Measurements from ENCODE around the gene LIAS.
"Not testable (repeated sequence)": the region's sequence is repeated elsewhere in the genome, so short reads cannot be mapped to it uniquely, and the experiment has no call there.

The LIAS gene

GRCh38 chr4:39502019-39502663, 43.3 kb downstream of the LIAS start:
- H4K8ac ChIP-seq (ENCODE audit: low read depth, low read length): no peak overlapping the region
- H2BK5ac ChIP-seq (ENCODE audit: low read length): no peak overlapping the region
- no peak overlapping the region for H2BK120ac ChIP-seq (ENCODE audit: low read depth, low read length)
- no peak overlapping the region for H4K91ac ChIP-seq (ENCODE audit: low read depth, low read length, poor library complexity)
- H3K9me3 ChIP-seq (replicated peaks in 1 of 2; ENCODE audit: control insufficient read depth in 2 of 2, insufficient read depth in 1 of 2, low read depth in 1 of 2, low read length in 2 of 2): no peaks in the 10 kb centered on the region
- DNase-seq (ENCODE audit: low spot score): no peak
- no peak overlapping the region for H3K23ac ChIP-seq (ENCODE audit: low read depth, low read length, poor library complexity)
- no peak overlapping the region for H3K27ac ChIP-seq (replicated peaks; ENCODE audit: low read length)
- no peaks in the 10 kb centered on the region for H3K27me3 ChIP-seq (ENCODE audit: control insufficient read depth in 3 of 3, insufficient read depth in 3 of 3, low read depth in 1 of 3, low read length in 3 of 3)
- no peak overlapping the region for H3K14ac ChIP-seq (ENCODE audit: low read length)
- no peak overlapping the region for H3K4me3 ChIP-seq (ENCODE audit: low read length in 2 of 2)
- H2BK15ac ChIP-seq (ENCODE audit: low read length): no peak overlapping the region
- no peak overlapping the region for H2AFZ ChIP-seq (ENCODE audit: low read length)
- H3K4me1 ChIP-seq (ENCODE audit: control insufficient read depth in 2 of 2, insufficient read depth in 1 of 2, low read depth in 1 of 2, low read length in 2 of 2): no peaks in the 10 kb centered on the region
- no peak overlapping the region for H2BK12ac ChIP-seq (ENCODE audit: low read length)
- H3K79me1 ChIP-seq (ENCODE audit: low read depth, low read length): no peaks in the 10 kb centered on the region
- no peak overlapping the region for H3K4me2 ChIP-seq (ENCODE audit: insufficient read depth, low read length, poor library complexity, severe bottlenecking)
- H2AK5ac ChIP-seq (ENCODE audit: low read depth, low read length): no peak overlapping the region
- H3K36me3 ChIP-seq (replicated peaks in 1 of 2; ENCODE audit: control insufficient read depth in 2 of 2, insufficient read depth in 2 of 2, low read length in 2 of 2): peaks cover 22 to 88% of the 10 kb centered on the region in 2 donors
- H3K9ac ChIP-seq (ENCODE audit: low read depth, low read length, poor library complexity): no peak overlapping the region
- H3K4ac ChIP-seq (ENCODE audit: low read length): no peak overlapping the region
- no peak overlapping the region for H3K18ac ChIP-seq (ENCODE audit: low read length)

DNA sequence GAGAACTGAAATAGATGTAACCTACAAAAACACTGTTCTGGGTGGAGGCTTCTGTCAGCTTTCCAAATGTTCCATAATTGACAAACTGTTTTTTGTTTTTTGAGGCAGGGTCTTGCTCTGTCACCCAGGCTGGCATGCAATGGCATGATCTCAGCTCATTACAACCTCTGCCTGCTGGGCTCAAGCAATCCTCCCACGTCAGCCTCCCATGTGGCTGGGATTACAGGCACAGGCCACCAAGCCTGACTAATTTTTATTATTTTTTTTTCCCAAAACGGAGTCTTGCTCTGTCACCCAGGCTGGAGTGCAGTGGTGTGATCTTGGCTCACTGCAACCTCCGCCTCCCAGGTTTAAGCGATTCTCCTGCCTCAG, 43.8 kb downstream of the LIAS start:
- H2BK5ac ChIP-seq (ENCODE audit: low read length); H2AK5ac ChIP-seq (ENCODE audit: low read depth, low read length); H4K91ac ChIP-seq (ENCODE audit: low read depth, low read length, poor library complexity); DNase-seq (ENCODE audit: low spot score); H3K27ac ChIP-seq (replicated peaks; ENCODE audit: low read length); H3K9me3 ChIP-seq (replicated peaks in 1 of 2; ENCODE audit: control insufficient read depth in 2 of 2, insufficient read depth in 1 of 2, low read depth in 1 of 2, low read length in 2 of 2); H3K18ac ChIP-seq (ENCODE audit: low read length); H4K8ac ChIP-seq (ENCODE audit: low read depth, low read length); H3K4me1 ChIP-seq (ENCODE audit: control insufficient read depth in 2 of 2, insufficient read depth in 1 of 2, low read depth in 1 of 2, low read length in 2 of 2); H3K14ac ChIP-seq (ENCODE audit: low read length); H2BK120ac ChIP-seq (ENCODE audit: low read depth, low read length); H3K4me3 ChIP-seq (ENCODE audit: low read length in 2 of 2); H3K79me1 ChIP-seq (ENCODE audit: low read depth, low read length); H2AFZ ChIP-seq (ENCODE audit: low read length); H3K9ac ChIP-seq (ENCODE audit: low read depth, low read length, poor library complexity); H2BK15ac ChIP-seq (ENCODE audit: low read length); H2BK12ac ChIP-seq (ENCODE audit: low read length); H3K27me3 ChIP-seq (ENCODE audit: control insufficient read depth in 3 of 3, insufficient read depth in 3 of 3, low read depth in 1 of 3, low read length in 3 of 3); H3K23ac ChIP-seq (ENCODE audit: low read depth, low read length, poor library complexity); H3K4me2 ChIP-seq (ENCODE audit: insufficient read depth, low read length, poor library complexity, severe bottlenecking); H3K4ac ChIP-seq (ENCODE audit: low read length): not testable (repeated sequence)
- peaks cover 26 to 93% of the 10 kb centered on the region in 2 donors for H3K36me3 ChIP-seq (replicated peaks in 1 of 2; ENCODE audit: control insufficient read depth in 2 of 2, insufficient read depth in 2 of 2, low read length in 2 of 2)
- no CpG with 5 or more reads among the region's 4 CpGs for WGBS, 2 donors (ENCODE audit: extremely low coverage in 2 of 2, insufficient read length in 2 of 2, insufficient replicate concordance in 1 of 2)

DNA sequence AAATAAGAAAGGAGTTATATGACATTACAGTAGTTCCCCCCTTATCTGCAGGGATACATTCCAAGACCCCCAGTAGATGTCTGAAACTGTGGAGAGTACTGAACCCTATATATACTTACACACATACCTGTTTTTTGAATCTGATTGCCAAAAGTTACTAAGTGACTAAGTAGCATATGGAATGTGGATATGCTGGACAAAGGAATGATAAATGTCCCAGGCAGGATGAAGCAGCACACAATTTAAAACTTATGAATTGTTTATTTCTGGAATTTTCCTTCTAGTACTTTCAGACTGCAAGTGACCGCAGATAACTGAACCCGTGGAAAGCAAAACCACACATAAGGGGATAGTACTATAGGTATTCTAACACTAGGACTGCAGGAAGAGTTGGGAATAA, 45.7 kb downstream of the LIAS start:
- Histone ChIP-seq H3K4ac (ENCODE audit: low read length) (no peak overlapping the region), H2AFZ (ENCODE audit: low read length) (no peak overlapping the region), H3K23ac (ENCODE audit: low read depth, low read length, poor library complexity) (no peak overlapping the region), H3K27ac (replicated peaks; ENCODE audit: low read length) (no peak overlapping the region), H3K36me3 (replicated peaks in 1 of 2; ENCODE audit: control insufficient read depth in 2 of 2, insufficient read depth in 2 of 2, low read length in 2 of 2) (peaks cover 39 to 94% of the 10 kb centered on the region in 2 donors), H3K4me3 (ENCODE audit: low read length in 2 of 2) (no peak overlapping the region), H2BK120ac (ENCODE audit: low read depth, low read length) (no peak overlapping the region), H4K91ac (ENCODE audit: low read depth, low read length, poor library complexity) (no peak overlapping the region), H3K4me1 (ENCODE audit: control insufficient read depth in 2 of 2, insufficient read depth in 1 of 2, low read depth in 1 of 2, low read length in 2 of 2) (no peaks in the 10 kb centered on the region), H3K18ac (ENCODE audit: low read length) (no peak overlapping the region), H2BK15ac (ENCODE audit: low read length) (no peak overlapping the region), H3K27me3 (ENCODE audit: control insufficient read depth in 3 of 3, insufficient read depth in 3 of 3, low read depth in 1 of 3, low read length in 3 of 3) (no peaks in the 10 kb centered on the region), H2BK12ac (ENCODE audit: low read length) (no peak overlapping the region), H2BK5ac (ENCODE audit: low read length) (no peak overlapping the region), H2AK5ac (ENCODE audit: low read depth, low read length) (no peak overlapping the region), H3K9me3 (replicated peaks in 1 of 2; ENCODE audit: control insufficient read depth in 2 of 2, insufficient read depth in 1 of 2, low read depth in 1 of 2, low read length in 2 of 2) (no peaks in the 10 kb centered on the region), H4K8ac (ENCODE audit: low read depth, low read length) (no peak overlapping the region), H3K14ac (ENCODE audit: low read length) (no peak overlapping the region), H3K9ac (ENCODE audit: low read depth, low read length, poor library complexity) (no peak overlapping the region), H3K4me2 (ENCODE audit: insufficient read depth, low read length, poor library complexity, severe bottlenecking) (no peak overlapping the region), H3K79me1 (ENCODE audit: low read depth, low read length) (no peaks in the 10 kb centered on the region)
- no CpG with 5 or more reads among the region's 2 CpGs for WGBS, 2 donors (ENCODE audit: extremely low coverage in 2 of 2, insufficient read length in 2 of 2, insufficient replicate concordance in 1 of 2)
- no peak for DNase-seq (ENCODE audit: low spot score)

- H3K18ac ChIP-seq (ENCODE audit: low read length): no peak overlapping the region
- H3K27ac ChIP-seq (replicated peaks; ENCODE audit: low read length): no peak overlapping the region
- H2AK5ac ChIP-seq (ENCODE audit: low read depth, low read length): no peak overlapping the region
- no peaks in the 10 kb centered on the region for H3K9me3 ChIP-seq (replicated peaks in 1 of 2; ENCODE audit: control insufficient read depth in 2 of 2, insufficient read depth in 1 of 2, low read depth in 1 of 2, low read length in 2 of 2)
- no peak for DNase-seq (ENCODE audit: low spot score)
- H3K27me3 ChIP-seq (ENCODE audit: control insufficient read depth in 3 of 3, insufficient read depth in 3 of 3, low read depth in 1 of 3, low read length in 3 of 3): no peaks in the 10 kb centered on the region
- no peak overlapping the region for H3K9ac ChIP-seq (ENCODE audit: low read depth, low read length, poor library complexity)
- no peak overlapping the region for H2AFZ ChIP-seq (ENCODE audit: low read length)
- H3K4me1 ChIP-seq (ENCODE audit: control insufficient read depth in 2 of 2, insufficient read depth in 1 of 2, low read depth in 1 of 2, low read length in 2 of 2): no peaks in the 10 kb centered on the region
- no peak overlapping the region for H4K91ac ChIP-seq (ENCODE audit: low read depth, low read length, poor library complexity)
- WGBS, 2 donors (ENCODE audit: extremely low coverage in 2 of 2, insufficient read length in 2 of 2, insufficient replicate concordance in 1 of 2): no CpG with 5 or more reads among the region's 1 CpG
- H3K4me2 ChIP-seq (ENCODE audit: insufficient read depth, low read length, poor library complexity, severe bottlenecking): no peak overlapping the region
- no peak overlapping the region for H3K4me3 ChIP-seq (ENCODE audit: low read length in 2 of 2)
- no peak overlapping the region for H2BK5ac ChIP-seq (ENCODE audit: low read length)
- no peak overlapping the region for H3K14ac ChIP-seq (ENCODE audit: low read length)
- no peaks in the 10 kb centered on the region for H3K79me1 ChIP-seq (ENCODE audit: low read depth, low read length)
- no peak overlapping the region for H3K4ac ChIP-seq (ENCODE audit: low read length)
- H2BK12ac ChIP-seq (ENCODE audit: low read length): no peak overlapping the region
- no peak overlapping the region for H2BK120ac ChIP-seq (ENCODE audit: low read depth, low read length)
- H2BK15ac ChIP-seq (ENCODE audit: low read length): no peak overlapping the region
- H3K36me3 ChIP-seq (replicated peaks in 1 of 2; ENCODE audit: control insufficient read depth in 2 of 2, insufficient read depth in 2 of 2, low read length in 2 of 2): peaks cover 45 to 95% of the 10 kb centered on the region in 2 donors
- no peak overlapping the region for H4K8ac ChIP-seq (ENCODE audit: low read depth, low read length)
- H3K23ac ChIP-seq (ENCODE audit: low read depth, low read length, poor library complexity): no peak overlapping the region
These were observed 46.7 kb downstream of the LIAS start for GRCh38 chr4:39505581-39505980.
